ENCODE data around the gene SSR1. TPM values are rescaled to one million over a fixed set of nuclear protein-coding genes. Genes with fewer than 3 reads are reported as not detected.

SSR1 gene
- total RNA-seq, 1 donor from 2014 or later, result 289 TPM

DNA sequence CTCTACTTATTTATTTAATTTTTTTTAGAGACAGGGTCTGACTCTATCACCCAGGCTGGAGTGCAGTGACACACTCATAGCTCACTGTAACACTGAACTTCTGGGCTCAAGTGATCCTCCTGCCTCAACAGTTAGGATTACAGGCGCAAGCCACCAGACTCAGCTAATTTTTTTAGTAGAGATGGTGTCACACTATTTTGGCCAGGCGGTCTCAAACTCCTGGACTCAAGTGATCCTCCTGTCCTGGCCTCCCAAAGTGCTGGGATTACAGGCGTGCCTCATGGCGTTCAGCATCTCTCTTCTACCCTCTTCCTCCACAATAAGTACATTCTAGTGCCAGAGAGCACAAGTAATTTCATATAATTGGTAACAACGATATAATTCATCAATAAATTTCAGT lies 5.5 kb downstream of the SSR1 start:
- H3K4me2 ChIP-seq (ENCODE audit: low read length), result no peak overlapping the region
- H3K9ac ChIP-seq (ENCODE audit: low read length), result no peak overlapping the region
- Mint-ChIP-seq H3K4me3 (ENCODE audit: unreplicated experiment) (no peak overlapping the region), H3K36me3 (ENCODE audit: low read depth, unreplicated experiment) (peaks cover 16% of the 10 kb centered on the region), H3K27ac (ENCODE audit: unreplicated experiment) (no peak overlapping the region), H3K9me3 (ENCODE audit: unreplicated experiment) (no peaks in the 10 kb centered on the region), H3K27me3 (ENCODE audit: low read depth, unreplicated experiment) (no peaks in the 10 kb centered on the region), H3K4me1 (ENCODE audit: low read depth, unreplicated experiment) (peaks cover 8% of the 10 kb centered on the region)
- peaks cover 73% of the 10 kb centered on the region for H4K20me1 ChIP-seq (ENCODE audit: insufficient read depth, low read length)
- TF ChIP-seq, protein P1, sequence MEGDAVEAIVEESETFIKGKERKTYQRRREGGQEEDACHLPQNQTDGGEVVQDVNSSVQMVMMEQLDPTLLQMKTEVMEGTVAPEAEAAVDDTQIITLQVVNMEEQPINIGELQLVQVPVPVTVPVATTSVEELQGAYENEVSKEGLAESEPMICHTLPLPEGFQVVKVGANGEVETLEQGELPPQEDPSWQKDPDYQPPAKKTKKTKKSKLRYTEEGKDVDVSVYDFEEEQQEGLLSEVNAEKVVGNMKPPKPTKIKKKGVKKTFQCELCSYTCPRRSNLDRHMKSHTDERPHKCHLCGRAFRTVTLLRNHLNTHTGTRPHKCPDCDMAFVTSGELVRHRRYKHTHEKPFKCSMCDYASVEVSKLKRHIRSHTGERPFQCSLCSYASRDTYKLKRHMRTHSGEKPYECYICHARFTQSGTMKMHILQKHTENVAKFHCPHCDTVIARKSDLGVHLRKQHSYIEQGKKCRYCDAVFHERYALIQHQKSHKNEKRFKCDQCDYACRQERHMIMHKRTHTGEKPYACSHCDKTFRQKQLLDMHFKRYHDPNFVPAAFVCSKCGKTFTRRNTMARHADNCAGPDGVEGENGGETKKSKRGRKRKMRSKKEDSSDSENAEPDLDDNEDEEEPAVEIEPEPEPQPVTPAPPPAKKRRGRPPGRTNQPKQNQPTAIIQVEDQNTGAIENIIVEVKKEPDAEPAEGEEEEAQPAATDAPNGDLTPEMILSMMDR (IDR thresholded peaks at IDR 0.05; ENCODE audit: insufficient read depth, low read depth, low read length), result no peak
- no peak for TF ChIP-seq EZH2 (IDR thresholded peaks at IDR 0.05; ENCODE audit: insufficient read depth, low read length)
- no peak overlapping the region for H3K4me3 ChIP-seq (ENCODE audit: insufficient read depth, low read depth, low read length)
- FAIRE-seq, result no peak
- peaks cover 54% of the 10 kb centered on the region for H3K36me3 ChIP-seq (ENCODE audit: insufficient read depth, low read length)
- no peak overlapping the region for H3K27ac ChIP-seq (ENCODE audit: low read depth, low read length)
- H3K9me3 ChIP-seq (ENCODE audit: insufficient read depth, low read depth, low read length), result no peaks in the 10 kb centered on the region
- H3K27me3 ChIP-seq (ENCODE audit: insufficient read depth, low read length), result no peaks in the 10 kb centered on the region
- no peaks in the 10 kb centered on the region for H3K4me1 ChIP-seq (ENCODE audit: insufficient read depth, low read length)
- DNase-seq (ENCODE audit: low read depth), result no peak
- H3K79me2 ChIP-seq (ENCODE audit: insufficient read depth, low read length), result peaks cover 92% of the 10 kb centered on the region
- H2AFZ ChIP-seq (ENCODE audit: low read depth, low read length), result no peak overlapping the region

DNA sequence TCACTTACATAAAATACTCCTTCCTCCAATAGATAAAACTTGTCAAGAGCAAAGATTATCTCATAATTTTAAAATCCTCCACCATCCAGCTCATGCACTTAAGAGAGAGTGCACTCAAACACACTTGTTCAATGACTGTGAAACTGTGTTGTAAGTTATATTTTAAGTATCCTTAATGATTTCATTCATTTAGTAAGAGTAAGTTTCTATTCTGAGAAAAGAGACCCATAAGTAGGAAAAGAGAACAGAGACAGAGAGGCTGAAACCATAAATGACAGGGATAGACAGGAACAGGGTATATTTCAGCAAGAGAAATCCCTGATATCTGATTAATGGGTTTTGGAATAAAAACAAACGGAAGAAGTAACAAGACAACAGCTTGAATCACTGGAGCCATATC lies 8.2 kb downstream of the SSR1 start:
- Mint-ChIP-seq H3K9me3 (ENCODE audit: unreplicated experiment) (no peaks in the 10 kb centered on the region), H3K36me3 (ENCODE audit: low read depth, unreplicated experiment) (peaks cover 25% of the 10 kb centered on the region), H3K4me1 (ENCODE audit: low read depth, unreplicated experiment) (peaks cover 8% of the 10 kb centered on the region), H3K27me3 (ENCODE audit: low read depth, unreplicated experiment) (no peaks in the 10 kb centered on the region), H3K4me3 (ENCODE audit: unreplicated experiment) (no peak overlapping the region), H3K27ac (ENCODE audit: unreplicated experiment) (no peak overlapping the region)
- H3K9ac ChIP-seq (ENCODE audit: low read length), result no peak overlapping the region
- H3K27me3 ChIP-seq (ENCODE audit: insufficient read depth, low read length), result no peaks in the 10 kb centered on the region
- H3K27ac ChIP-seq (ENCODE audit: low read depth, low read length), result no peak overlapping the region
- no peak overlapping the region for H3K4me2 ChIP-seq (ENCODE audit: low read length)
- DNase-seq (ENCODE audit: low read depth) (no peak), FAIRE-seq (no peak)
- H3K9me3 ChIP-seq (ENCODE audit: insufficient read depth, low read depth, low read length), result no peaks in the 10 kb centered on the region
- peaks cover 85% of the 10 kb centered on the region for H3K79me2 ChIP-seq (ENCODE audit: insufficient read depth, low read length)
- peaks cover 67% of the 10 kb centered on the region for H3K36me3 ChIP-seq (ENCODE audit: insufficient read depth, low read length)
- TF ChIP-seq, protein P1 (IDR thresholded peaks at IDR 0.05; ENCODE audit: insufficient read depth, low read depth, low read length), result no peak
- no peak for TF ChIP-seq EZH2 (IDR thresholded peaks at IDR 0.05; ENCODE audit: insufficient read depth, low read length)
- peaks cover 79% of the 10 kb centered on the region for H4K20me1 ChIP-seq (ENCODE audit: insufficient read depth, low read length)
- no peak overlapping the region for H3K4me3 ChIP-seq (ENCODE audit: insufficient read depth, low read depth, low read length)
- H3K4me1 ChIP-seq (ENCODE audit: insufficient read depth, low read length), result no peaks in the 10 kb centered on the region
- no peak overlapping the region for H2AFZ ChIP-seq (ENCODE audit: low read depth, low read length)

DNA sequence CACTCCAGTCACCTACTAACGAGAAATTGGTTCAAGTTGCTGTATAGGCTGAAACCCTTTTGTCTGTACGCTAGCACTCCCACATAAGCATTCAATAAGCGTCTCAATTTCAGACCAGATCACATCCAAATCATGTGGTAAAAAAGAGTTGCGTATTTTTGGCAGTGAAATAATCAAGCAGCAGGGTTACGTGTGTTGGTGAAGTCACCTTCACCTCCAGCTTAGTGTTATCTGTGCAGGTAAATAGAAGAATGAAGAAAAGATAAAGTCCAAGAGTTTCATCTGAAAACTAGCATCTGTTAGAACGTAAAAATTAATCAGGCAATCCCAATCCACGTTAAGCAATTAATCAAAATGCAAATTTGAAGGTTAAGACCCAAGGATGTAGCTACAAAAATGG lies 11.3 kb downstream of the SSR1 start:
- H3K4me3 ChIP-seq (ENCODE audit: insufficient read depth, low read depth, low read length), result no peak overlapping the region
- FAIRE-seq (no peak), DNase-seq (ENCODE audit: low read depth) (no peak)
- H4K20me1 ChIP-seq (ENCODE audit: insufficient read depth, low read length), result peaks cover 75% of the 10 kb centered on the region
- H3K4me2 ChIP-seq (ENCODE audit: low read length), result no peak overlapping the region
- H3K36me3 Mint-ChIP-seq (ENCODE audit: low read depth, unreplicated experiment), result peaks cover 11% of the 10 kb centered on the region
- no peaks in the 10 kb centered on the region for H3K27me3 ChIP-seq (ENCODE audit: insufficient read depth, low read length)
- TF ChIP-seq EZH2 (IDR thresholded peaks at IDR 0.05; ENCODE audit: insufficient read depth, low read length), result no peak
- TF ChIP-seq, protein P1 (IDR thresholded peaks at IDR 0.05; ENCODE audit: insufficient read depth, low read depth, low read length), result no peak
- H3K4me1 ChIP-seq (ENCODE audit: insufficient read depth, low read length), result no peaks in the 10 kb centered on the region
- no peaks in the 10 kb centered on the region for H3K4me1 Mint-ChIP-seq (ENCODE audit: low read depth, unreplicated experiment)
- peaks cover 69% of the 10 kb centered on the region for H3K79me2 ChIP-seq (ENCODE audit: insufficient read depth, low read length)
- no peaks in the 10 kb centered on the region for H3K9me3 ChIP-seq (ENCODE audit: insufficient read depth, low read depth, low read length)
- H3K9ac ChIP-seq (ENCODE audit: low read length), result no peak overlapping the region
- no peaks in the 10 kb centered on the region for H3K27me3 Mint-ChIP-seq (ENCODE audit: low read depth, unreplicated experiment)
- no peak overlapping the region for H3K27ac Mint-ChIP-seq (ENCODE audit: unreplicated experiment)
- no peak overlapping the region for H3K27ac ChIP-seq (ENCODE audit: low read depth, low read length)
- no peak overlapping the region for H2AFZ ChIP-seq (ENCODE audit: low read depth, low read length)
- H3K36me3 ChIP-seq (ENCODE audit: insufficient read depth, low read length), result peaks cover 63% of the 10 kb centered on the region
- no peaks in the 10 kb centered on the region for H3K9me3 Mint-ChIP-seq (ENCODE audit: unreplicated experiment)
- no peak overlapping the region for H3K4me3 Mint-ChIP-seq (ENCODE audit: unreplicated experiment)

Data from astrocyte (in vitro differentiated cells and primary cell).